GM12878 (cell line): ENCODE measurements around the gene HECTD2.

Experiments used
- CHD2 ChIP-seq: IDR thresholded peaks from 2 replicates; pipeline ENCODE4 v1.6.1; 2011; ENCODE audit warnings: low read depth, low read length, improper control_type of control experiment, borderline replicate concordance
- HDAC2 ChIP-seq: fragments of 200-600 bp; sonication (generic); IDR thresholded peaks from 2 replicates; pipeline ENCODE4 v1.6.1; 2017
- HDGF ChIP-seq: fragments of 450-650 bp; IDR thresholded peaks from 2 replicates; pipeline ENCODE4 v1.6.1; 2016; ENCODE audit warnings: antibody characterized with exemption
- NRF1 ChIP-seq: conservative IDR thresholded peaks from 2 replicates; pipeline ENCODE4 v1.6.1; 2011; ENCODE audit warnings: mild to moderate bottlenecking, low read depth, low read length, improper control_type of control experiment
- POLR2A ChIP-seq: IDR thresholded peaks from 2 replicates; pipeline ENCODE4 v1.6.1; 2011; ENCODE audit warnings: low read depth, mild to moderate bottlenecking, low read length
- RBBP5 ChIP-seq: fragments of 200-600 bp; sonication (generic); conservative IDR thresholded peaks from 2 replicates; pipeline ENCODE4 v1.6.1; 2016
- SPI1 ChIP-seq: IDR thresholded peaks from 2 replicates; pipeline ENCODE4 v1.6.1; 2011; ENCODE audit warnings: low read depth, mild to moderate bottlenecking, low read length, moderate library complexity, borderline replicate concordance; ENCODE audit not compliant: insufficient read depth
- ZNF217 ChIP-seq: fragments of 450-650 bp; IDR thresholded peaks from 2 replicates; pipeline ENCODE4 v1.6.1; 2017; ENCODE audit warnings: antibody characterized with exemption, mild to moderate bottlenecking
- TF ChIP-seq, protein P1 (sequence below): fragments of 450-650 bp; IDR thresholded peaks from 2 replicates; pipeline ENCODE4 v1.6.1; 2017; ENCODE audit warnings: mild to moderate bottlenecking, moderate library complexity
- TF ChIP-seq, protein P2 (sequence below): fragments of 450-650 bp; IDR thresholded peaks from 2 replicates; pipeline ENCODE4 v1.6.1; 2017; ENCODE audit warnings: mild to moderate bottlenecking

DNA sequence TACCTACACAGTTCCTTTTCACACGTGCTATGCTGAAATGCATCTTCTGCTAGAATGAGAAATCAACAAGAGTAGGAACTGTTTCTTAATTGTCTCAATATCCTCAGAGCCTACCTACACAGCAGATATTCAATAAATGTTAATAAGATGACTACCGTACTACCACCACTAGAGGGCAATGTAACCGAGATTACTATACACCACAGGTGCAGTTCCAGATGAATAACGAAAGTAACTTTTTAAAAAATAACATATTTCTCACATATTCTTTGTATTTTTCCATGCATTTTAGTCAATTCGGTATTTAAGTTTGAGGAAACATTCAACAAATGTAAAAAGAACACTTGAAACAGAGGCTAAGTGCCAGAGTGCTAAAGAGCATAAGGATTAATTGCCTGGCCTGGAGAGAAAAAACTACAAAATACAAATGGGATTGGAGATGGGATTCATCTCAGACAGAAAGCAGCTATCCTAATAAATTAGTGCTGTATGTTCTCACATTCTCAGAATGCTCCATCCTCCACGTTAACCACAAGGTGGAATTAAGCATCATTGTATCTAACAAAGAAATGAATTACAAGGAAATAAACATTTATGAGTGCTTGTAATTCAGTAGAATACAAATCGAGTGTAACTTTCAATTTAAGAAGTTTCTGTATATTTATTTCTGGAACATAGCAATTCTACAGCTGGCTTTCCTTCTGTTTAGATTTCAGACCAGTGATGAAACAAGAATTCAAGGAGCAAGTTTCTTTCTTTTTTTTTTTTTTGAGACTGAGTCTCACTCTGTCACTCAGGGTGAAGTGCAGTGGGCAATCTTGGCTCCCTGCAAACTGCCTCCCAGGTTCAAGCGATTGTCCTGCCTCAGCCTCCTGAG is 20.3 kb upstream of the HECTD2 start:
- TF ChIP-seq ZNF217 = no peak
- TF ChIP-seq, protein P1, sequence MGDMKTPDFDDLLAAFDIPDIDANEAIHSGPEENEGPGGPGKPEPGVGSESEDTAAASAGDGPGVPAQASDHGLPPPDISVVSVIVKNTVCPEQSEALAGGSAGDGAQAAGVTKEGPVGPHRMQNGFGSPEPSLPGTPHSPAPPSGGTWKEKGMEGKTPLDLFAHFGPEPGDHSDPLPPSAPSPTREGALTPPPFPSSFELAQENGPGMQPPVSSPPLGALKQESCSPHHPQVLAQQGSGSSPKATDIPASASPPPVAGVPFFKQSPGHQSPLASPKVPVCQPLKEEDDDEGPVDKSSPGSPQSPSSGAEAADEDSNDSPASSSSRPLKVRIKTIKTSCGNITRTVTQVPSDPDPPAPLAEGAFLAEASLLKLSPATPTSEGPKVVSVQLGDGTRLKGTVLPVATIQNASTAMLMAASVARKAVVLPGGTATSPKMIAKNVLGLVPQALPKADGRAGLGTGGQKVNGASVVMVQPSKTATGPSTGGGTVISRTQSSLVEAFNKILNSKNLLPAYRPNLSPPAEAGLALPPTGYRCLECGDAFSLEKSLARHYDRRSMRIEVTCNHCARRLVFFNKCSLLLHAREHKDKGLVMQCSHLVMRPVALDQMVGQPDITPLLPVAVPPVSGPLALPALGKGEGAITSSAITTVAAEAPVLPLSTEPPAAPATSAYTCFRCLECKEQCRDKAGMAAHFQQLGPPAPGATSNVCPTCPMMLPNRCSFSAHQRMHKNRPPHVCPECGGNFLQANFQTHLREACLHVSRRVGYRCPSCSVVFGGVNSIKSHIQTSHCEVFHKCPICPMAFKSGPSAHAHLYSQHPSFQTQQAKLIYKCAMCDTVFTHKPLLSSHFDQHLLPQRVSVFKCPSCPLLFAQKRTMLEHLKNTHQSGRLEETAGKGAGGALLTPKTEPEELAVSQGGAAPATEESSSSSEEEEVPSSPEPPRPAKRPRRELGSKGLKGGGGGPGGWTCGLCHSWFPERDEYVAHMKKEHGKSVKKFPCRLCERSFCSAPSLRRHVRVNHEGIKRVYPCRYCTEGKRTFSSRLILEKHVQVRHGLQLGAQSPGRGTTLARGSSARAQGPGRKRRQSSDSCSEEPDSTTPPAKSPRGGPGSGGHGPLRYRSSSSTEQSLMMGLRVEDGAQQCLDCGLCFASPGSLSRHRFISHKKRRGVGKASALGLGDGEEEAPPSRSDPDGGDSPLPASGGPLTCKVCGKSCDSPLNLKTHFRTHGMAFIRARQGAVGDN = no peak
- TF ChIP-seq, protein P2, sequence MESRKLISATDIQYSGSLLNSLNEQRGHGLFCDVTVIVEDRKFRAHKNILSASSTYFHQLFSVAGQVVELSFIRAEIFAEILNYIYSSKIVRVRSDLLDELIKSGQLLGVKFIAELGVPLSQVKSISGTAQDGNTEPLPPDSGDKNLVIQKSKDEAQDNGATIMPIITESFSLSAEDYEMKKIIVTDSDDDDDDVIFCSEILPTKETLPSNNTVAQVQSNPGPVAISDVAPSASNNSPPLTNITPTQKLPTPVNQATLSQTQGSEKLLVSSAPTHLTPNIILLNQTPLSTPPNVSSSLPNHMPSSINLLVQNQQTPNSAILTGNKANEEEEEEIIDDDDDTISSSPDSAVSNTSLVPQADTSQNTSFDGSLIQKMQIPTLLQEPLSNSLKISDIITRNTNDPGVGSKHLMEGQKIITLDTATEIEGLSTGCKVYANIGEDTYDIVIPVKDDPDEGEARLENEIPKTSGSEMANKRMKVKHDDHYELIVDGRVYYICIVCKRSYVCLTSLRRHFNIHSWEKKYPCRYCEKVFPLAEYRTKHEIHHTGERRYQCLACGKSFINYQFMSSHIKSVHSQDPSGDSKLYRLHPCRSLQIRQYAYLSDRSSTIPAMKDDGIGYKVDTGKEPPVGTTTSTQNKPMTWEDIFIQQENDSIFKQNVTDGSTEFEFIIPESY = no peak
- TF ChIP-seq NRF1 = no peak
- TF ChIP-seq HDAC2 = no peak
- no peak for TF ChIP-seq RBBP5
- no peak for TF ChIP-seq POLR2A
- TF ChIP-seq HDGF = no peak
- TF ChIP-seq CHD2 = no peak
- no peak for TF ChIP-seq SPI1
